Mesendoderm (in vitro differentiated cells): ENCODE data around the gene TNKS1BP1.

Experiments
- DNase-seq: peaks from one replicate; pipeline ENCODE4 v3.0.0; 2013
- H2AK5ac ChIP-seq: 2 replicates; pipeline ENCODE4 v1.6.1; 2013; ENCODE audit warnings: low read length, inconsistent platforms
- H2BK120ac ChIP-seq: 2 replicates; pipeline ENCODE4 v1.6.1; 2013; ENCODE audit warnings: low read depth, mild to moderate bottlenecking, low read length, moderate library complexity, mixed read lengths
- H2BK15ac ChIP-seq: replicated peaks from 2 replicates; pipeline ENCODE4 v1.6.1; 2013; ENCODE audit warnings: low read depth, mild to moderate bottlenecking, moderate library complexity
- H2BK5ac ChIP-seq: 2 replicates; pipeline ENCODE4 v1.6.1; 2013; ENCODE audit warnings: low read length, inconsistent platforms
- H3K18ac ChIP-seq: 2 replicates; pipeline ENCODE4 v1.6.1; 2013; ENCODE audit warnings: mild to moderate bottlenecking, low read length, mixed read lengths
- H3K23ac ChIP-seq: one replicate; pipeline ENCODE4 v1.6.1; 2013; ENCODE audit warnings: low read length
- H3K27ac ChIP-seq: 2 replicates; pipeline ENCODE4 v1.5.1; 2013; ENCODE audit warnings: low read depth, mild to moderate bottlenecking, inconsistent platforms, low read length, moderate library complexity
- H3K27me3 ChIP-seq: 2 replicates; pipeline ENCODE4 v1.6.1; 2013; ENCODE audit warnings: low read length, control low read depth, mild to moderate bottlenecking, inconsistent platforms; ENCODE audit not compliant: insufficient read depth, poor library complexity
- H3K36me3 ChIP-seq: 2 replicates; pipeline ENCODE4 v1.6.1; 2013; ENCODE audit warnings: low read length, inconsistent platforms; ENCODE audit not compliant: control insufficient read depth, insufficient read depth
- H3K4ac ChIP-seq: one replicate; pipeline ENCODE4 v1.6.1; 2013; ENCODE audit warnings: low read depth, mild to moderate bottlenecking, low read length, moderate library complexity
- H3K4me1 ChIP-seq: 2 replicates; pipeline ENCODE4 v1.6.1; 2013; ENCODE audit warnings: low read depth, low read length, inconsistent platforms; ENCODE audit not compliant: control insufficient read depth
- H3K4me2 ChIP-seq: 2 replicates; pipeline ENCODE4 v1.6.1; 2013; ENCODE audit warnings: low read length
- H3K4me3 ChIP-seq: 2 replicates; pipeline ENCODE4 v1.5.1; 2013; ENCODE audit warnings: mild to moderate bottlenecking, low read length
- H3K56ac ChIP-seq: one replicate; pipeline ENCODE4 v1.6.1; 2013; ENCODE audit warnings: low read length
- H3K79me1 ChIP-seq: 2 replicates; pipeline ENCODE4 v1.6.1; 2013; ENCODE audit warnings: low read length, inconsistent platforms
- H3K79me2 ChIP-seq: 2 replicates; pipeline ENCODE4 v1.6.1; 2013; ENCODE audit warnings: mild to moderate bottlenecking, low read length; ENCODE audit not compliant: control insufficient read depth, insufficient read depth
- H3K9ac ChIP-seq: 2 replicates; pipeline ENCODE4 v1.6.1; 2013; ENCODE audit warnings: low read length, inconsistent platforms
- H4K5ac ChIP-seq: one replicate; pipeline ENCODE4 v1.6.1; 2013; ENCODE audit warnings: low read length
- H4K8ac ChIP-seq: one replicate; pipeline ENCODE4 v1.6.1; 2013; ENCODE audit warnings: low read depth, mild to moderate bottlenecking, control low read depth, low read length, moderate library complexity
- WGBS: extraction: QIAGEN DNeasy Blood & Tissue Kit; methylation state at CpG from one replicate; pipeline ENCODE4 v1.1.7; 2013; ENCODE audit warnings: low lambda C conversion rate, missing lambda C conversion rate; ENCODE audit not compliant: insufficient coverage; ENCODE audit errors: extremely low coverage; 5-methylcytosine and 5-hydroxymethylcytosine counted together

The TNKS1BP1 gene

GRCh38 chr11:57310630-57311086 lies 14.1 kb downstream of the TNKS1BP1 start:
- peaks cover 11% of the 10 kb centered on the region for H3K79me2 ChIP-seq
- no peak overlapping the region for H2BK15ac ChIP-seq
- no peak overlapping the region for H3K4me3 ChIP-seq
- H2BK5ac ChIP-seq: no peak overlapping the region
- WGBS: no CpG with 5 or more reads among the region's 6 CpGs
- no peaks in the 10 kb centered on the region for H3K27me3 ChIP-seq
- peak overlapping the region; percentile 21 for H3K4me2 ChIP-seq
- H3K56ac ChIP-seq: peak overlapping the region; percentile 89
- H3K36me3 ChIP-seq: peaks cover 22% of the 10 kb centered on the region
- H4K8ac ChIP-seq: no peak overlapping the region
- no peak overlapping the region for H2AK5ac ChIP-seq
- H3K27ac ChIP-seq: peak overlapping the region; percentile 63
- H3K4me1 ChIP-seq: peaks cover 8% of the 10 kb centered on the region
- DNase-seq: no peak
- H3K4ac ChIP-seq: peak overlapping the region; percentile 66
- no peak overlapping the region for H4K5ac ChIP-seq
- H3K9ac ChIP-seq: peak overlapping the region; percentile 55
- no peak overlapping the region for H2BK120ac ChIP-seq
- H3K18ac ChIP-seq: peak overlapping the region; percentile 53
- peaks cover 33% of the 10 kb centered on the region for H3K79me1 ChIP-seq
- H3K23ac ChIP-seq: no peak overlapping the region

- Histone ChIP-seq H3K9ac (no peak overlapping the region), H2AK5ac (no peak overlapping the region), H3K56ac (no peak overlapping the region), H3K4me1 (peaks cover 8% of the 10 kb centered on the region), H3K79me2 (peaks cover 16% of the 10 kb centered on the region), H3K18ac (no peak overlapping the region), H4K5ac (no peak overlapping the region), H3K36me3 (peaks cover 23% of the 10 kb centered on the region), H3K4ac (no peak overlapping the region), H3K4me3 (no peak overlapping the region), H2BK15ac (no peak overlapping the region), H3K27me3 (no peaks in the 10 kb centered on the region), H3K79me1 (peaks cover 39% of the 10 kb centered on the region), H4K8ac (no peak overlapping the region), H2BK120ac (no peak overlapping the region), H3K4me2 (no peak overlapping the region), H3K27ac (no peak overlapping the region), H2BK5ac (no peak overlapping the region), H3K23ac (no peak overlapping the region)
- no CpG with 5 or more reads among the region's 6 CpGs for WGBS
- DNase-seq: no peak
Measured at GRCh38 chr11:57310091-57310490, 14.7 kb downstream of the TNKS1BP1 start.

- no peak overlapping the region for H3K9ac ChIP-seq
- no peak overlapping the region for H2BK5ac ChIP-seq
- peaks cover 35% of the 10 kb centered on the region for H3K79me1 ChIP-seq
- no peak overlapping the region for H2BK15ac ChIP-seq
- no CpG with 5 or more reads among the region's 24 CpGs for WGBS
- DNase-seq: no peak
- H3K4me1 ChIP-seq: peaks cover 8% of the 10 kb centered on the region
- no peak overlapping the region for H4K5ac ChIP-seq
- H3K56ac ChIP-seq: no peak overlapping the region
- H3K23ac ChIP-seq: no peak overlapping the region
- H3K27me3 ChIP-seq: no peaks in the 10 kb centered on the region
- no peak overlapping the region for H3K4me3 ChIP-seq
- H3K4ac ChIP-seq: no peak overlapping the region
- H2AK5ac ChIP-seq: no peak overlapping the region
- no peak overlapping the region for H3K4me2 ChIP-seq
- peaks cover 17% of the 10 kb centered on the region for H3K79me2 ChIP-seq
- H3K36me3 ChIP-seq: peaks cover 18% of the 10 kb centered on the region
- H3K18ac ChIP-seq: no peak overlapping the region
- H4K8ac ChIP-seq: no peak overlapping the region
- H2BK120ac ChIP-seq: no peak overlapping the region
- no peak overlapping the region for H3K27ac ChIP-seq
Measured at GRCh38 chr11:57309106-57310059, 15.4 kb downstream of the TNKS1BP1 start.

GRCh38 chr11:57308426-57309060 lies 16.2 kb downstream of the TNKS1BP1 start:
- Histone ChIP-seq H4K5ac (no peak overlapping the region), H2BK15ac (no peak overlapping the region), H3K9ac (no peak overlapping the region), H2AK5ac (no peak overlapping the region), H3K4me1 (peaks cover 8% of the 10 kb centered on the region), H2BK120ac (no peak overlapping the region), H3K56ac (no peak overlapping the region), H3K79me1 (peaks cover 37% of the 10 kb centered on the region), H3K18ac (no peak overlapping the region), H3K27me3 (no peaks in the 10 kb centered on the region), H2BK5ac (no peak overlapping the region), H3K27ac (no peak overlapping the region), H3K4me2 (no peak overlapping the region), H4K8ac (no peak overlapping the region), H3K23ac (no peak overlapping the region), H3K79me2 (peaks cover 17% of the 10 kb centered on the region), H3K36me3 (peaks cover 13% of the 10 kb centered on the region), H3K4ac (no peak overlapping the region), H3K4me3 (no peak overlapping the region)
- no peak for DNase-seq
- WGBS: no CpG with 5 or more reads among the region's 10 CpGs

GRCh38 chr11:57307666-57308270 lies 17.0 kb downstream of the TNKS1BP1 start:
- H3K18ac ChIP-seq: no peak overlapping the region
- peaks cover 39% of the 10 kb centered on the region for H3K79me1 ChIP-seq
- H2BK15ac ChIP-seq: no peak overlapping the region
- H3K4me1 ChIP-seq: peaks cover 8% of the 10 kb centered on the region
- no peak overlapping the region for H3K9ac ChIP-seq
- H2BK120ac ChIP-seq: no peak overlapping the region
- H3K4ac ChIP-seq: no peak overlapping the region
- H3K79me2 ChIP-seq: peaks cover 17% of the 10 kb centered on the region
- H3K23ac ChIP-seq: no peak overlapping the region
- H2AK5ac ChIP-seq: no peak overlapping the region
- H4K5ac ChIP-seq: no peak overlapping the region
- no CpG with 5 or more reads among the region's 7 CpGs for whole genome bisulfite sequencing
- H3K56ac ChIP-seq: no peak overlapping the region
- peaks cover 10% of the 10 kb centered on the region for H3K36me3 ChIP-seq
- H3K27me3 ChIP-seq: no peaks in the 10 kb centered on the region
- no peak overlapping the region for H2BK5ac ChIP-seq
- H4K8ac ChIP-seq: no peak overlapping the region
- H3K4me3 ChIP-seq: no peak overlapping the region
- H3K27ac ChIP-seq: no peak overlapping the region
- no peak overlapping the region for H3K4me2 ChIP-seq
- no peak for DNase-seq
